HG02852 (cell line): Measurements from ENCODE around the gene BLOC1S6.

Experiments
- ATAC-seq: cut with Tn5 transposase; IDR thresholded peaks from one replicate; pipeline ENCODE4 v1.9.1; 2021; ENCODE audit warnings: mild to moderate bottlenecking, moderate library complexity; ENCODE audit not compliant: unreplicated experiment

Gene BLOC1S6

GRCh38 chr15:45587863-45588170 lies 638 bp downstream of the BLOC1S6 start:
- ATAC-seq: no peak

- ATAC-seq: no peak
Observed at GRCh38 chr15:45588219-45588875, 1.2 kb downstream of the BLOC1S6 start.

GRCh38 chr15:45589256-45589655 lies 2.1 kb downstream of the BLOC1S6 start:
- no peak for ATAC-seq

GRCh38 chr15:45594319-45594718 lies 7.1 kb downstream of the BLOC1S6 start:
- ATAC-seq: no peak

- ATAC-seq: no peak
Observed at GRCh38 chr15:45594835-45595530, 7.8 kb downstream of the BLOC1S6 start.

GRCh38 chr15:45603881-45604280 lies 16.7 kb downstream of the BLOC1S6 start:
- ATAC-seq: no peak

- ATAC-seq: no peak
Observed at GRCh38 chr15:45604326-45604725, 17.1 kb downstream of the BLOC1S6 start.

GRCh38 chr15:45606413-45606812 lies 19.2 kb downstream of the BLOC1S6 start:
- no peak for ATAC-seq

- no peak for ATAC-seq
Observed at GRCh38 chr15:45606841-45607240, 19.7 kb downstream of the BLOC1S6 start.

- no peak for ATAC-seq
Observed at GRCh38 chr15:45611305-45611704, 24.1 kb downstream of the BLOC1S6 start.

GRCh38 chr15:45612790-45613415 lies 25.7 kb downstream of the BLOC1S6 start:
- ATAC-seq: peak; percentile 54

GRCh38 chr15:45616901-45617323 lies 29.7 kb downstream of the BLOC1S6 start:
- ATAC-seq: no peak

- ATAC-seq: no peak
Observed at GRCh38 chr15:45618813-45619212, 31.6 kb downstream of the BLOC1S6 start.

- no peak for ATAC-seq
Observed at GRCh38 chr15:45628136-45628535, 41.0 kb downstream of the BLOC1S6 start.

- no peak for ATAC-seq
Observed at GRCh38 chr15:45630917-45631691, 43.9 kb downstream of the BLOC1S6 start.

- no peak for ATAC-seq
Observed at GRCh38 chr15:45631776-45632175, 44.6 kb downstream of the BLOC1S6 start.

GRCh38 chr15:45634432-45635190 lies 47.4 kb downstream of the BLOC1S6 start, which contains the start of gene SQOR:
SQOR (plus strand) TSS chr15:45635029; CDS start chr15:45658924, 23,895 bp downstream.
- ATAC-seq: peak; percentile 77

GRCh38 chr15:45635191-45635638 lies 48.0 kb downstream of the BLOC1S6 start:
- ATAC-seq: peak; percentile 53

GRCh38 chr15:45635763-45636292 lies 48.6 kb downstream of the BLOC1S6 start:
- ATAC-seq: no peak

GRCh38 chr15:45637141-45637540 lies 50.0 kb downstream of the BLOC1S6 start:
- ATAC-seq: no peak
